GM18909 (cell line): Measurements from ENCODE around the gene UBA5.

Experiments used
- ATAC-seq: cut with Tn5 transposase; IDR thresholded peaks from one replicate; pipeline ENCODE4 v1.9.1; 2021; ENCODE audit warnings: mild to moderate bottlenecking; ENCODE audit not compliant: unreplicated experiment, poor library complexity

Gene UBA5

DNA sequence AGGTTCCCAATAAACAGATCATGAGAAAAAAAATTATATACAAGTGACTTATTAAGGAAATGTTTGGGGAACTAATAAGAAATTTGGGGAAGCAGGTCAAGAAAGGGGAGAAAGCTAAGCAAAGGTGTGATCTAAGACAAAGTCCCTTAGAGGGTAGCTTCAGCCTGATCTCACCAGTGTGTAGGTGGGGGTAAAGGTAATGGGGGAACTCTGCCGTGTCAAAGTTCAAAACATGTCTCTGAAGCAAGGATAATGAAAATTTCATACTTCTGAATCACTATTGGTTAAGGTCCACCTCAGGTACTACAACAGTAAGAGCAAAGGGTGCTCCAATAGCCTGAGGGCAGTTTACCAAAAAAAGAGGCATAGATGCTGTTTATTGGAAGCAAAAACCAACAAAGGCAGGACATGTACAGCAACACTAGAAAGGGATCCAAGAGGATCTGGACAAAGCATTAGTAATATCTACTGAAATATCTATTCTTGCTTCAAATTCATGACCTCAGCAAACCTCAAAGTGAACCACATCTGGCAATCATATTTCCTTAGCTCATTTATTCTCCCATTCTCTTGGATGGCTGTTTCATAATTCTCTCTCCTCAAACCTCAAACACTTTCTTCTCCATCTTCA is 7.4 kb upstream of the UBA5 start:
- ATAC-seq, result no peak

- ATAC-seq, result no peak
These were observed 5.9 kb upstream of the UBA5 start for GRCh38 chr3:132654190-132654589.

- ATAC-seq, result no peak
These were observed 5.4 kb upstream of the UBA5 start for GRCh38 chr3:132654721-132655120.

GRCh38 chr3:132655471-132655870 is 4.7 kb upstream of the UBA5 start:
- no peak for ATAC-seq

- ATAC-seq, result no peak
These were observed 2.0 kb upstream of the UBA5 start for GRCh38 chr3:132657869-132658747.

GRCh38 chr3:132659000-132659364 is 1.1 kb upstream of the UBA5 start:
- no peak for ATAC-seq

GRCh38 chr3:132659365-132660051 is 621 bp upstream of the UBA5 start, which contains the start of gene ACAD11:
ACAD11 (minus strand) TSS chr3:132659809; CDS start chr3:132659751, 58 bp downstream.
- peak; percentile 61 for ATAC-seq

GRCh38 chr3:132660811-132661070 is 612 bp downstream of the UBA5 start:
- peak; percentile 1 for ATAC-seq

GRCh38 chr3:132661101-132661500 is 972 bp downstream of the UBA5 start:
- no peak for ATAC-seq

- ATAC-seq, result no peak
These were observed 2.1 kb downstream of the UBA5 start for GRCh38 chr3:132662212-132662611.

- no peak for ATAC-seq
These were observed 5.2 kb downstream of the UBA5 start for GRCh38 chr3:132665230-132665745.

DNA sequence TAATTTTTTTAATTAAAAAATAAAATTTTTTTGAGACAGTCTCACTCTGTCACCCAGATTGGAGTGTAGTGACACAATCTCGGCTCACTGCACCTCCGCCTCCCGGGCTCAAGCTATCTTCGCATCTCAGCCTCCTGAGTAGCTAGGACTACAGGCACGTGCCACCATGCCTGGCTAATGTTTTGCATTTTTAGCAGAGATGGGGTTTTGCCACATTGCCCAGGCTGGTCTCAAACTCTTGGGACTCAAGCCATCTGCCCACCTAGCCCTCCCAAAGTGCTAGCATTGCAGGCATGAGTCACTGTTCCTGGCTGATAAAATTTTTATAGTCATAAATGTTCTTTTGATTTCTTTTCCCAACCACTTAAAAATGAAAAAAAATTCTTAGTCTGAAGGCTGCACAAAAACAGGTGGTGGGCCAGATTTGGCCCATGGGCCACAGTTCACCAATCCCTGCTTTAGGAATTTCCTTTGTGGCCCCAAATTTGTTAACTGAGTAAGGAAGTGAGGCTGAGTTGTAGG is 9.2 kb downstream of the UBA5 start:
- ATAC-seq, result no peak

DNA sequence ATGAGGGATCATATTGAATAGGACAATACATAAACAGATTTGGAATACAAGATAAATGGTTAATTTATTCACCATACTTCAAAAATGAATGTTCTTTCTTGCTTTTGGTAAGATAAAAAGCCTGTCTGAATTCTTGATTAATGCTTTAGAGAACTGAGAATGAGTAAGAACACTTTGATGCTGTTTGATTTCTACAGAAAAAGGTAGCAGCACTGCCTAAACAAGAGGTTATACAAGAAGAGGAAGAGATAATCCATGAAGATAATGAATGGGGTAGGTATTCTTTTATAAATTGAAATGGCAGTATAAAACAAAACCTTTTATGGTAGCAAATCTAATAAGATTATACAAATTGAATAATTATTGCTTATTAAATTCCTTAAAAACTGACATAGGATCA is 15.3 kb downstream of the UBA5 start:
- ATAC-seq, result no peak

DNA sequence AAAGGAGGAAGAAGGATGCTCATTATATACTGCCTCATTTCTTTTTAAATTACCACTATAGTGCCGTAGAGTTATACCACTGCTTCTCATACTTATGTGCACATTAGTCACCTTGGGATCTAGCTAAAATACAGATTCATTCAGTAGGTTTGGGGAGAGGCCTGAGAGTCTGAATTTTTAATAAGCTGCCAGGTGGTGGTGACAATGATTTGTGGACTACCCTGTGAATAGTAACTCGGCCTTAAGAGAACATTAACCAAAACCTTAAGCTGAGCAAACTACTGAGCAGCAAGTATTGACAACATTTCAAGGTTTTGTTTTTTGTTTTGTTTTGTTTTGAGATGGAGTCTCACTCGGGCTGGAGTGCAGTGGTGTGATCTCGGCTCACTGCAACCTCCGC is 19.8 kb downstream of the UBA5 start:
- no peak for ATAC-seq

DNA sequence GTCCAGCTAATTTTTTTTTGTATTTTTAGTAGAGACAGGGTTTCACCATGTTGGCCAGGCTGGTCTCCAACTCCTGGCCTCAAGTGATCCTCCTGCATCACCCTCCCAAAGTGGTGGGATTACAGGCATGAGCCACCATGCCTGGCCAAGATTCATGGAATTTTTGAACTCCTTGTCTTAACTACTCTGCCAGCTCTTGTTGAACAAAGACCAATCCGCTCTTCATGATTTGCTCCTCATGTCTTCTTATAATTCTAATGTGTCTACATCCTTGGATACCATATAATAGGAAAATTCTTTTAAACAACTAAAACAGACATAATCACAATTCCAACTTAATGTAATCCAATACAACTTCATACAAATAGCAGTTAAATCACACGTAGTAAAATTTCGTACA is 21.3 kb downstream of the UBA5 start:
- ATAC-seq, result no peak

DNA sequence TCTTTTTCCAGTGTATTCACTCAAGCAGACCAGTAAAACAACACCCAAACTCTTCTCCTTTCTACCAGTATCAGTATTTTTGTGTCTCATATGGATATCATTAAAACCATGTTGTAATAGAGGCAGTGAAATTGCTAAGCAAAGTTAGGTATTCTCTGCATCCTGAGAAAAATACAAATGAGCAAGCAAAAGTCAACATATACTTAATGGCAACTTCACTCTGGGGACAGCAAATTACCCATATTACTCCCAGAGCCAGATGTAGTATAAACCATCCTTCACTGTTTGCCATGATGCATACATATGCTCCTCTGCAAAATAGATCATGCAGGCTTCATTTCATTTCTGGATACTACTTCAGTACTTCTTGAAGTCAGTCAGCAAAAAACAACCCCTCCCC is 22.1 kb downstream of the UBA5 start:
- ATAC-seq, result no peak

DNA sequence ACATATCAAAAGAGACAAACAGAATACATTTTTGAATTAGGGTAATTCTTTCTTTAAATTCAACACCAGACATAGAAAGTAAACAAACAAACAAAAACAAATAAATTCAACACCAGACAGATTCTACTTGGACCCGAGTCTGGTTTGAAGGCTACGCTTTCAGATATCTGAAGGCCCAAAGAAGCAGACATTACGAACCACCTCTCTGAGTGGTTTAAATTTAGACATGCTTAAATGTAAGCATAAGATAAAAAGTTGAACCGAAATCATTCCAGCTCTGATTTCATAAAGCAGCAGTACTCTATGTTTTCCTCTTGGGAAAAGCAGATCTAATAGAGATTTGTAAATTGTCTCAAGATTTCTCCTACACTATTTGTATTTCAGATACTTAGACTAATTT is 29.9 kb downstream of the UBA5 start:
- no peak for ATAC-seq

GRCh38 chr3:132694991-132695390 is 34.9 kb downstream of the UBA5 start:
- no peak for ATAC-seq

DNA sequence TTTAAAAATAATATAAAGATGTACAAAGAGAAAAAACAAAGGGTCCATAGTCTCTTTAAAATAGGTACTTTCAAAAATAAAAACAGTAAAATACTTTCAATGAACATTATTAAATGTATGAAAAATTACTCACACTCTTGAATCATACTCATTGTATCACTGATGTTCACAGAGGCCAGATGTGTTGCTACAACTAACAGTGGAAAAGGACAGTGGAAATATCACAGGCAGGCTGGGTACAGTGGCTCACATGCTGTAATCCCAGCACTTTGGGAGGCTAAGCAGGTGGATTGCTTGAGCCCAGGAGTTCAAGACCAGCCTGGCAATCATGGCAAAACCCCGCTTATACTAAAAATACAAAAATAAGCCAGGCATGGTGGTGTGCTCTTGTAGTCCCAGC is 35.3 kb downstream of the UBA5 start:
- ATAC-seq, result no peak

DNA sequence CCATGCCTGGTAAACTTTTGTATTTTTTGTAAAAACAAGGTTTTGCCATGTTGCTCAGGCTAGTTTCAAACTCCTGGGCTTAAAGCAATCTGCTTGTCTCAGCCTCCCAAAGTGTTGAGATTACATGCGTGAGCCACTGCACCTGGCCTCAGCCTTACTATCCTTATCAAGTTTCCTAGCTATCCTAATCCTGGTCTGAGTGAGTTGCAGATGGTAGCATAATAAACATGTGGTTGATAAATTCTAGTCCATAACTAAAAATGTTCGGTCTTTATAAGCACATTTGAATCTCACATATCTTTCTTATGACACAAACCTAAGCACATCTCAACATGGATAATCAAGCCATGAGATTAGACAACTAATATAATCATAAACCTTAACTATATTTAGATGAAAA is 43.6 kb downstream of the UBA5 start:
- ATAC-seq, result no peak

DNA sequence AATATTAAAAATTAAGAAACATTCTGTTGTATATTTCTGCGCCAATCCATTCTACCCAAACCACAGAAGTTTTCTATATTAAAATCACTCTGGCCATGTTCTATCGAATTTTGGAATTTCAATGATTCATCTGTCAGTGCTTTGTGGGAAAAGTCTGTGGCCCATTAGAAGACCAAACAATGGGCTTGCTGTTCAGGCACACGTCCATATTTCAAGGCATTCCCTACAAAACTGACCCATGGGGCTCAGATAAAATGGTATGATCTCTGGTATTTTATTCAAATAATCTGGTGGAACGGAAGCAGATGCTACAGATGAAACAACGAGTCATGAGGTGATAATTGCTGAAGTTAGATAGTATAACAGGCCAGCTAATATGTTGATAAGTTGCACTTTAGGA is 49.6 kb downstream of the UBA5 start:
- no peak for ATAC-seq
